K562 (cell line): ENCODE data around the gene ARFGAP1. TPM values are rescaled to one million over a fixed set of nuclear protein-coding genes. Genes with fewer than 3 reads are reported as not detected.

Experiments used
- ATAC-seq: fragments of 200-7000 bp; cut with Tn5 transposase; 3 replicates; pipeline ENCODE4 v1.9.1; 2020; ENCODE audit warnings: moderate library complexity
- BruUV-seq: library from RNA; stranded (reverse); fragments of 400-500 nt; replicated peaks from 2 replicates; lab custom pipeline; 2021; lab: Mats Ljungman, UMichigan
- CTCF ChIA-PET: fragments of 300-600 bp; formaldehyde crosslinking; extraction: SDS; loops from one replicate; lab custom pipeline; 2021; ENCODE audit warnings: low intra/inter-chr PET ratio; lab: Yijun Ruan, JAX
- POLR2A ChIA-PET: fragments of 300-600, 350-650 bp; sonication (Branson Sonifier 250); formaldehyde crosslinking; extraction: SDS; loops from one replicate; lab custom pipeline; 2021; ENCODE audit warnings: antibody characterized with exemption, inconsistent platforms; lab: Yijun Ruan, JAX
- DNase-seq, 4 experiments: peaks; one replicate each; pipeline versions ENCODE4 v3.0.0 to v3.0.0-alpha.2; 2011 to 2018; ENCODE audit warnings: low spot score in 3 of 4, mixed read lengths in 3 of 4; ENCODE audit errors: extremely low read depth in 1 of 4
- FAIRE-seq: peaks from 2 replicates; lab custom pipeline; 2011; peaks lifted over from hg19 to GRCh38; lab: Jason Lieb, UNC
- H2AFZ ChIP-seq: 2 replicates; pipeline ENCODE4 v1.6.0; 2011; ENCODE audit warnings: low read depth, low read length, control low read depth, inconsistent platforms
- H3K27ac ChIP-seq: fragments of 200-600 bp; 3 replicates; pipeline ENCODE4 v1.8.0; 2011; ENCODE audit warnings: low read depth, mild to moderate bottlenecking, control low read depth, inconsistent platforms, low read length, moderate library complexity, mixed read lengths; ENCODE audit errors: extremely low read depth
- H3K27me3 ChIP-seq, 2 experiments: fragments of 300-600 bp in 1 of 2; 2 replicates in 1 of 2; 3 replicates in 1 of 2; pipeline versions ENCODE4 v1.6.0 to v1.8.0; 2011; ENCODE audit warnings: inconsistent platforms in 2 of 2, low read length in 2 of 2, mild to moderate bottlenecking in 1 of 2, mixed read lengths in 1 of 2, moderate library complexity in 1 of 2; ENCODE audit not compliant: control insufficient read depth in 2 of 2, insufficient read depth in 2 of 2
- H3K36me3 ChIP-seq: fragments of 300-600 bp; 3 replicates; pipeline ENCODE4 v1.8.0; 2011; ENCODE audit warnings: mild to moderate bottlenecking, low read length, inconsistent platforms; ENCODE audit not compliant: control insufficient read depth, insufficient read depth
- H3K4me1 ChIP-seq, 2 experiments: fragments of 200-600 bp in 1 of 2; replicated peaks in 1 of 2; 2 replicates in 1 of 2; 3 replicates in 1 of 2; pipeline versions ENCODE4 v1.5.1 to v1.8.0; 2011; ENCODE audit warnings: inconsistent platforms in 2 of 2, low read length in 2 of 2, mild to moderate bottlenecking in 1 of 2, mixed read lengths in 1 of 2, moderate library complexity in 1 of 2; ENCODE audit not compliant: control insufficient read depth in 2 of 2, insufficient read depth in 2 of 2
- H3K4me2 ChIP-seq: 2 replicates; pipeline ENCODE4 v1.6.1; 2011; ENCODE audit warnings: low read length, control low read depth, inconsistent platforms, mixed read lengths; ENCODE audit not compliant: insufficient read depth
- H3K4me3 ChIP-seq: fragments of 200-600 bp; sonication (generic), shearing (Covaris generic); 2 replicates; pipeline ENCODE4 v1.5.1; 2016; ENCODE audit warnings: control low read depth, inconsistent platforms
- H3K79me2 ChIP-seq: fragments of 200-600 bp; 3 replicates; pipeline ENCODE4 v1.8.0; 2011; ENCODE audit warnings: low read length, inconsistent platforms; ENCODE audit not compliant: control insufficient read depth, insufficient read depth
- H3K9ac ChIP-seq, 2 experiments: 2 replicates each; pipeline versions ENCODE4 v1.6.0 to v1.6.1; 2011; ENCODE audit warnings: low read depth in 2 of 2, low read length in 2 of 2, control low read depth in 1 of 2, inconsistent platforms in 1 of 2, mild to moderate bottlenecking in 1 of 2, mixed read lengths in 1 of 2; ENCODE audit not compliant: insufficient read depth in 1 of 2
- H3K9me1 ChIP-seq: one replicate; pipeline ENCODE4 v1.6.0; 2011; ENCODE audit warnings: inconsistent platforms, mild to moderate bottlenecking, low read length, moderate library complexity; ENCODE audit not compliant: control insufficient read depth, insufficient read depth
- H3K9me3 ChIP-seq: replicated peaks from 2 replicates; pipeline ENCODE4 v1.5.1; 2011; ENCODE audit warnings: low read depth, low read length, inconsistent platforms; ENCODE audit not compliant: control insufficient read depth, insufficient read depth
- H4K20me1 ChIP-seq: replicated peaks from 2 replicates; pipeline ENCODE4 v1.6.1; 2011; ENCODE audit warnings: low read length, inconsistent platforms, mixed read lengths; ENCODE audit not compliant: control insufficient read depth, insufficient read depth
- ATF3 ChIP-seq, 2 experiments: fragments of 450-650 bp in 1 of 2; sonication (generic) in 1 of 2; formaldehyde crosslinking in 1 of 2; IDR thresholded peaks in 1 of 2; conservative IDR thresholded peaks in 1 of 2; 2 replicates each; pipeline versions ENCODE4 v1.6.1 to v1.8.1; 2016 to 2023; ENCODE audit warnings: mild to moderate bottlenecking in 2 of 2, moderate library complexity in 2 of 2, inconsistent platforms in 1 of 2, missing genetic modification reagents in 1 of 2
- COPS2 ChIP-seq: fragments of 450-650 bp; conservative IDR thresholded peaks from 2 replicates; pipeline ENCODE4 v1.6.1; 2016; ENCODE audit warnings: mild to moderate bottlenecking, moderate library complexity
- EZH2 ChIP-seq: IDR thresholded peaks from 2 replicates; pipeline ENCODE4 v1.6.1; 2012; ENCODE audit warnings: low read depth, mild to moderate bottlenecking, inconsistent platforms, low read length, borderline replicate concordance
- ID3 ChIP-seq, 2 experiments: fragments of 250-450 bp in 1 of 2; fragments of 450-650 bp in 1 of 2; sonication (Bioruptor Pico) in 1 of 2; IDR thresholded peaks; 2 replicates each; pipeline versions ENCODE4 v1.6.1 to v1.8.0; 2016 to 2021; ENCODE audit warnings: mild to moderate bottlenecking in 2 of 2, moderate library complexity in 2 of 2, missing compliant biosample characterization in 1 of 2, missing genetic modification characterization in 1 of 2
- LEF1 ChIP-seq: fragments of 450-650 bp; IDR thresholded peaks from 2 replicates; pipeline ENCODE4 v1.6.1; 2016; ENCODE audit warnings: mild to moderate bottlenecking
- PHB ChIP-seq: fragments of 250-450 bp; sonication (Bioruptor Pico); IDR thresholded peaks from 2 replicates; pipeline ENCODE4 v1.5.0; 2021
- PHF8 ChIP-seq: fragments of 200-600 bp; sonication (generic); IDR thresholded peaks from 2 replicates; pipeline ENCODE4 v1.6.1; 2012; ENCODE audit warnings: mixed run types, mild to moderate bottlenecking, inconsistent platforms, low read length, moderate library complexity, borderline replicate concordance
- RAD21 ChIP-seq, 2 experiments: fragments of 250-450 bp in 1 of 2; fragments of 450-650 bp in 1 of 2; sonication (Bioruptor Pico) in 1 of 2; formaldehyde crosslinking in 1 of 2; IDR thresholded peaks in 1 of 2; conservative IDR thresholded peaks in 1 of 2; 2 replicates each; pipeline versions ENCODE4 v1.4.0 to v1.8.0; 2020 to 2022; ENCODE audit warnings: mild to moderate bottlenecking in 2 of 2, moderate library complexity in 1 of 2
- SMC3 ChIP-seq: conservative IDR thresholded peaks from 2 replicates; pipeline ENCODE4 v1.6.1; 2011; ENCODE audit warnings: low read depth, low read length, improper control_type of control experiment; ENCODE audit not compliant: insufficient read depth
- TBL1XR1 ChIP-seq, 2 experiments: IDR thresholded peaks; 2 replicates each; pipeline ENCODE4 v1.6.1; 2012; ENCODE audit warnings: improper control_type of control experiment in 2 of 2, low read length in 2 of 2, mild to moderate bottlenecking in 1 of 2
- XRCC4 ChIP-seq: IDR thresholded peaks from one replicate; pipeline ENCODE4 v1.6.1; 2011; ENCODE audit not compliant: insufficient read depth, insufficient read length; ENCODE audit errors: extremely low read depth
- ZNF133 ChIP-seq: fragments of 250-450 bp; sonication (Bioruptor Pico); IDR thresholded peaks from 2 replicates; pipeline ENCODE4 v1.4.0; 2020; ENCODE audit warnings: mild to moderate bottlenecking
- ZNF165 ChIP-seq: fragments of 250-450 bp; sonication (Bioruptor Pico); IDR thresholded peaks from 2 replicates; pipeline ENCODE4 v1.4.0; 2020; ENCODE audit warnings: borderline replicate concordance
- ZNF217 ChIP-seq: sonication (generic); formaldehyde crosslinking; IDR thresholded peaks from 2 replicates; pipeline ENCODE4 v1.8.0; 2022; ENCODE audit warnings: mild to moderate bottlenecking, missing genetic modification reagents
- ZNF280A ChIP-seq: fragments of 450-650 bp; IDR thresholded peaks from 2 replicates; pipeline ENCODE4 v1.6.1; 2018; ENCODE audit warnings: mild to moderate bottlenecking, low read depth; ENCODE audit not compliant: partially characterized antibody
- ZNF639 ChIP-seq, 2 experiments: fragments of 200-800 bp in 1 of 2; sonication (Bioruptor generic) in 1 of 2; sonication (generic) in 1 of 2; formaldehyde crosslinking in 1 of 2; IDR thresholded peaks in 1 of 2; conservative IDR thresholded peaks in 1 of 2; 2 replicates each; pipeline versions ENCODE4 v1.5.0 to v1.6.1; 2016 to 2020; ENCODE audit warnings: missing compliant biosample characterization in 1 of 2, missing genetic modification characterization in 1 of 2, missing genetic modification reagents in 1 of 2
- WGBS: fragments of 100-300 bp; shearing (Covaris generic); methylation state at CpG from one replicate; pipeline ENCODE4 v1.1.6; 2016; ENCODE audit warnings: low coverage, mixed read lengths; ENCODE audit not compliant: insufficient coverage; ENCODE audit errors: missing lambda C conversion rate; 5-methylcytosine and 5-hydroxymethylcytosine counted together
- in situ Hi-C: fragments of 300-500 bp; cut with MboI; formaldehyde crosslinking; loops from 4 replicates; pipeline ENCODE4 v1.15.0; 2018; ENCODE audit warnings: inconsistent platforms, mixed read lengths
- intact Hi-C: fragments of 100-400 bp; cut with micrococcal nuclease; formaldehyde crosslinking; loops from 2 replicates; pipeline ENCODE4 v1.14.2; 2022
- polyA plus RNA-seq, 8 experiments: library from polyadenylated mRNA; depleted of rRNA in 4 of 8; stranded (reverse) in 5 of 8; unstranded in 3 of 8; fragments of >200 nt; fragmentation: Nextera tagmentation in 2 of 8; fragmentation: Illumina TruSeq in 1 of 8; extraction: Ambion mirVana in 2 of 8; extraction: Trizol in 1 of 8; gene quantifications; 2 replicates each; pipeline versions ENCODE4 v1.2.1 to v1.2.3, GENCODE V29; 2011 to 2014; ENCODE audit warnings: inconsistent platforms in 1 of 8, missing spikeins in 1 of 8
- total RNA-seq, 7 experiments: library from RNA; depleted of rRNA in 6 of 7; stranded (reverse); fragments of >200 nt in 6 of 7; fragmentation: Illumina TruSeq in 2 of 7; extraction: Trizol in 2 of 7; gene quantifications; 2 replicates each; pipeline versions ENCODE4 v1.2.1 to v1.2.3, GENCODE V29; 2011 to 2021; ENCODE audit warnings: low replicate concordance in 1 of 7

The ARFGAP1 gene
- total and polyA plus RNA-seq, 9 of the 15 experiments (the other 6 are each of a cell fraction or from before 2014, with no cell fraction given), result 0.53 to 102 (median 33.5) TPM

GRCh38 chr20:63254232-63254605, 18.4 kb upstream of the ARFGAP1 start, which contains the start of gene NKAIN4:
TSS of gene NKAIN4 (minus strand) at chr20:63254463. CDS start at chr20:63254450, 13 bp downstream.
- WGBS, result 7% methylated on average over 4 of the region's 46 CpGs
- in situ Hi-C loops (no loop called here), intact Hi-C loops (no loop called here)
- Histone ChIP-seq H3K36me3 (no peaks in the 10 kb centered on the region), H3K79me2 (no peaks in the 10 kb centered on the region), H3K4me2 (no peak within 1 kb of the TSS), H3K27me3 (peaks cover 24 to 78% of the 10 kb centered on the region in 2 experiments; a peak in 4 of 5 replicates), H3K9ac (no peak within 1 kb of the TSS), H2AFZ (no peak within 1 kb of the TSS), H3K4me3 (no peak within 1 kb of the TSS), H3K27ac (no peak within 1 kb of the TSS), H3K4me1 (peaks cover 0 to 21% of the 10 kb centered on the region in 2 experiments; a peak in 2 of 5 replicates), H3K9me3 (no peaks in the 10 kb centered on the region), H3K9me1 (no peaks in the 10 kb centered on the region), H4K20me1 (0 out of 2 replicates have a peak, but pooled peaks cover 15% of the 10 kb centered on the region)
- ChIA-PET CTCF (no interaction called here), POLR2A (interaction anchor here (0.6 to 1.1 kb wide), 2 partner anchors 29 to 538 kb away, joined by 3 to 4 read pairs; no protein-coding TSS in a partner anchor)
- ATAC-seq, result no peak
- no TSS peak for BruUV-seq
- FAIRE-seq, result no peak
- no peak for DNase-seq
- TF ChIP-seq ID3 (CRISPR knock-in tag; IDR thresholded peaks at IDR 0.05), result no peak
- TF ChIP-seq ID3 (tag; IDR thresholded peaks at IDR 0.05), result no peak
- TF ChIP-seq EZH2, result no peak
- TF ChIP-seq ATF3 (IDR thresholded peaks at IDR 0.05), result no peak
- no peak for TF ChIP-seq ATF3 (CRISPR knock-in tag; conservative IDR thresholded peaks at IDR 0.05)
- no peak for TF ChIP-seq ZNF217
- no peak for TF ChIP-seq COPS2
- no peak for TF ChIP-seq PHB (CRISPR knock-in tag)
- TF ChIP-seq RAD21 (CRISPR knock-in tag; conservative IDR thresholded peaks at IDR 0.05 in 1 of 2, IDR thresholded peaks at IDR 0.05 in 1 of 2), result no peak
- TF ChIP-seq ZNF639 (CRISPR knock-in tag; conservative IDR thresholded peaks at IDR 0.05 in 1 of 2, IDR thresholded peaks at IDR 0.05 in 1 of 2), result no peak
- TF ChIP-seq XRCC4, result no peak
- TF ChIP-seq ZNF165 (CRISPR knock-in tag), result no peak
- no peak for TF ChIP-seq ZNF280A
- TF ChIP-seq LEF1, result no peak
- TF ChIP-seq TBL1XR1 (IDR thresholded peaks at IDR 0.05; ENCODE audit: low read length in 2 of 2), result no peak
- TF ChIP-seq SMC3, result no peak
- no peak for TF ChIP-seq ZNF133 (CRISPR knock-in tag)
- TF ChIP-seq PHF8, result no peak
